Activated CD4-positive, CD25-positive, alpha-beta regulatory T cell treated with anti-CD3 and anti-CD28 coated beads, Interleukin-2, amount 50 U/mL, for 16 hours (primary cell): ENCODE results near the gene FER.
"Not testable (repeated sequence)": the region's sequence is repeated elsewhere in the genome, so short reads cannot be mapped to it uniquely, and the experiment has no call there.

Experiments used
- DNase-seq: peaks from one replicate; pipeline ENCODE4 v3.0.0-alpha.2; 2020; ENCODE audit warnings: low read depth, low spot score

The FER gene

DNA sequence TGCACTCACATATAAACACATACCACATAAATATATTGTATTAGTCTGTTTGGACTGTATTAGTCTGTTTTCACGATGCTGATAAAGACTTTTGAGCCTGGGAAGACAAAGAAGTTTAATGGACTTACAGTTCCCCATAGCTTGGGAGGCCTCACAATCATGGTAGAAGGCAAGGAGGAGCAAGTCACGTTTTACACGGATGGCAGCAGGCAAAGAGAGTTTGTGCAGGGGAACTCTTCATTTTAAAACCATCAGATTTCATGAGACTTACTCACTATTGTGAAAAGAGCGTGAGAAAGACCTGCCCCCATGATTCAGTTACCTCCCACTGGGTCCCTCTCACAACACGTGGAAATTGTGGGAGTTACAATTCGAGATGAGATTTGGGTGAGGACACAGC is 133.4 kb downstream of the FER start:
- no peak for DNase-seq

- DNase-seq: no peak
These were observed 137.0 kb downstream of the FER start for GRCh38 chr5:108884736-108885135.

GRCh38 chr5:108898257-108898656 is 150.6 kb downstream of the FER start:
- no peak for DNase-seq

GRCh38 chr5:108898707-108899106 is 151.0 kb downstream of the FER start:
- no peak for DNase-seq

DNA sequence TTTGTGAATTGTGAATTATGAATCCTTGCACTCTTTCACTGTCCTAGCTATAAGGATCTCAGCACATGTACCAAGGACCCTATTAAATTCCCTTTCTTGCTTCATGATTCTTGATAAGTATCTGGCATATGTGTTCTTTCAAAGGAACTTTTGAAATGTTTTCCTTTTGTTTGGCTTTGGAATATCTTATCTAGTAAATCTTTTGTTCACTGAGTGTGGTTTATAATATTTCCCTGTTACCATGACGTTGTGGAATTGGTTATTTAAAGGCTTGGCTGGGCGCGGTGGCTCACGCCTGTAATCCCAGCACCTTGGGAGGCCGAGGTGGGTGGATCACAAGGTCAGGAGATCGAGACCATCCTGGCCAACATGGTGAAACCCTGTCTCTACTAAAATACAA is 151.5 kb downstream of the FER start:
- DNase-seq: not testable (repeated sequence)

DNA sequence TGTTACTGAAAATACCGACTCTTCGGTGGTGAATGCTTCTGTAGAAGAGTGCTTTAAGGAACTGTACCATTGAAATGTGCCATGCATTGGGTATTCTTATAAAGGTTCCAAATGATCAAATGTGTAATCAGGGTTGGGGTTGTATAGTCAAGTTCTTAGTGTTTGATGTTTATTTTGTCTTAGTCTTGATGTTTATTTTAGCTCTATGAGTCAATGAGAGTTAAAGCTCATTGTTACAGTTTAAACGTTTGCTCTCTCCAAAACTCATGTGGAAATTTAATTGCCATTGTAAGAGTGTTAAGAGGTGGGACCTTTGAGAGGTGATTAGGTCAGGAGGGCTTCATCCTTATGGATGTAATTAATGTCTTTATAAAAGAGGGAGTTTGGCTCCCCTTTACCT is 153.0 kb downstream of the FER start:
- DNase-seq: no peak

DNA sequence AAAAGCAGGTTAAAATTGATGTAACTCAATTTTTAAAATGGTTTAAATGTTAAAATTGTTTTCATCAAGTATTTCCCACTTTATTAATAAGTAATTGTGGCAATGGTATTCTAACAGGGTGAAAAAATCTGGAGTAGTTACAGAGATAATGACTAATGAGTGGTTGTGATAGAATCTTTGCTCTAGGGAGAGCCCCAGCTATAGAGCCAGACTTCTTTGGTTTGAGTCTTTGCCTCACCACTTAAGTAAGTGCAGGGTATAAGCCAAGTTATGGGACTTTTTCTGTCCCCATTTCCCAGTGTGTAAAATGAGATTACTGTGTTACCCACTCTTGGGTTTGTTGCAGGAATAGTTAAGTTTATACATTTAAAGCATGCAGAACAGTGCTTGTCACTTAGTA is 158.1 kb downstream of the FER start:
- no peak for DNase-seq

DNA sequence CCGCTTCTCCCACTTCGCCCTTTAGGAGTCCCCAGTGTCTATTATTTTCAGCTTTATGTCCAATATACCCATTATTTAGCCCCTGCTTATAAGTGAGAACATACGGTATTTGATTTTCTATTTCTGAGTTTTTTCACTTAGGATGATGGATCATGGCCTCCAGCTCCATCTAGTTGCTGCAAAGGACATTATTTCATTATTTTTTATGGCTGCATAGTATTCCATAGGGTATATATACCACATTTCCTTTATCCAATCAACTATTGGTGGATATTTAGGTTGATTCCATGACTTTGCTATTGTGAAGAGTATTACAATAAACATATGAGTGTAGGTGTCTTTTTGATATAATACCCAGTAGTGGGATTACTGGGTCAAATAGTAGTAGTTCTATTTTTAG is 162.9 kb downstream of the FER start:
- no peak for DNase-seq

DNA sequence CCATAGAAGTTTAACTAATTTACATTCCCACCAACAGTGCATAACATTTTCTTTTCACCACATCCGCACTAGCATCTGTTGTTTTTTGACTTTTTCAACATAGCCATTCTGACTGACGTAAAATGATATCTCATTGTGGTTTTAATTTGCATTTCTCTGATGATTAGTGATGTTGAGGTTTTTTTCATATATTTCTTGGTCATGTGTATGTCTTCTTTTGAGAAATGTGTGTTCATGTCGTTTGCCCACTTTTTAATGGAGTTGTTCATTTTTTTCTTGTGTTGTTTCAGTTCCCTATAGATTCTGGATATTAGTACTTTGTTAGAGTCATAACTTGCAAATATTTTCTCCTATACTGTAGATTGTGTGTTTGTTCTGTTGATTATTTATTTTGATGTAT is 163.4 kb downstream of the FER start:
- DNase-seq: no peak

DNA sequence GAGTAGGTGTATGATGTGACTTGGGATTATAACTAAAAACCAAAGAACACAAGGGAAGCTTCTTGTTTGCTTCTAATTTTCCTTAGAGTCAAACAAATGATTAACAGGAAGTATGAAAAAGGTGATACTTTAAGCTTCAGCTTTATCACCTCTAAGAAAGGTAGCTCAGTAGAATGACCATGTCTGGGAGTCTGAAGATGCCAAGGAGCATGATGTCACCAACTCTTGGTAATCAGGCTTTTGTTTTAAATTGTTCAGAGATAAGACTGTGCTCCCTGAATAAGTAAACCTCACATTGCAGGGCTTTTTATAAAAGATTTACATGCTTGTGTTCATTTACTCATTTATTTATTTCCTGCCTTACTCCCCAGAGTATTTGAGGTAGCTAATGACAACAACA is 169.9 kb downstream of the FER start:
- no peak for DNase-seq

DNA sequence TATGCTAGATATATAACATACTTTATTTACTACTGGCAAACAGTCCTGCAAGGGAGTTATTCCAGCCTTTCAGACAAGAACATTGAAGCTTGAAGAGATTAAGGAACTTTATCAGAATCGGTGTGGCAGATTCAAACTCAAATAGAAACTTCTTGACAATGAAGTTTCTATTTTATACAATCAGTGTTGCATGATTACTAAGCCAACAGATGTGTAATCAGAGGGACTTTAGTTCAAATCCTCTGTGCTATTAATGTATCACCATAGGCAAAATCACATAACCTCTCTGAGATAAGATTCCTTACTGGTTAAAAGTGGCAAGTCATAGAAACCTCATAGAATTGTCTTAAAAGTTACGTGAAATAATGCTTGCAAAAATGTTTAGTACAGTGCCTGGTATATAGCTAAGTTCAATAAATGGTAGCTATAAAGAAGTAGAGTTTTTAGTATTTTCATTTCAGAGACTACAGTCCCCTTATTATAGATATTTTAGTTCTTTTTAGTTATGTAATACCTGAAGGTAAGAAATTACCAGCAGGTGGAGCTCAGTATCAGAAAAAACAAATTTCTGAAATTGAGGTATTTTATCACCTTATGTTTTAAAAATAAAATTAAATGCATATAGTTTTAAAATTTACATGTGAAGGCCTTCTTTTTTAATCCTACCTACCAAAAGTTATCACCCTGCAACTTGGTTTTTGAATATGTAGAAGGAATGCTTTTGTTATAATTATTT is 172.1 kb downstream of the FER start:
- DNase-seq: no peak

DNA sequence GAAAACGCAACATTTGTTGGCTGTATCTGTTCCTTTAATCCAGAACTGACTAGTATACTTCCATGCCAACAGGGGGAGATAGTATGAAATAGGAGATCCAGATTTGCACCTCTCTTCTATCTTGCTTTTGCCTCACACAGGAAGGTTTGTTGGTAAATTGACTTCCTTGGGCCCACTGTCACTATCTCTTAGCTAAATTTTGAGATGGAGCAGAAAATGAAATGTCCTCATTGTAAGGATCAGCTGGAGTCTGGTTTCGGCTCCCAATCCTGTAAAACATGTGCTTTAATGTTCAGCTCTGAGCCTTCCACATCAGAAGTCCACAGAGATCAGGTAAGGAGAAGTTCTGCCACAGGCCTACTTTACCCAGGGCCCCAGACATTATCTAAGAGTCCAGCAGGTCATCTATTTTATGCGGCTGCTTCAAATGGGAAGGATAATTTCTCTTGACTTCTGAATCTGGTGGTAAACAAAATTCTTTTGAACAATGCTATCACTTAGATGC is 176.8 kb downstream of the FER start:
- no peak for DNase-seq

DNA sequence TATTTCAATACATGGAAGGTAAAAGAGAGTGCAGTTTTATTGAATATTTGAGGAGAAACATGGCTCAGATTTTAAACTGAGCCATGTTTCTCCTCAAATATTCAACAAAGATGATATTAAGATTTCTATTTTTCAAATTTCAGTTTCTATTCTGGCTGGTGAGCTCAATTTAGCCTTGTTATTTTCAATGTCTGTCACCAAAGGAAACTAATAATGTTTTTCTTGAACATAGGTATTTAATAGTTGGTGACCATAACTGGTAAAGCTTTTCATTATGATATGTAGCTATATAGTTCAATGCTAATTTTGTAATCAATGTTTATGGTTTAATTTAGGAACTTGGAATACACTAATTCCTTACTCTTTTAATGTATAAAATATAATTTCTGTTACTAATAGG is 177.4 kb downstream of the FER start:
- DNase-seq: no peak

GRCh38 chr5:108930107-108930506 is 182.4 kb downstream of the FER start:
- no peak for DNase-seq

GRCh38 chr5:108935611-108936010 is 187.9 kb downstream of the FER start:
- no peak for DNase-seq

DNA sequence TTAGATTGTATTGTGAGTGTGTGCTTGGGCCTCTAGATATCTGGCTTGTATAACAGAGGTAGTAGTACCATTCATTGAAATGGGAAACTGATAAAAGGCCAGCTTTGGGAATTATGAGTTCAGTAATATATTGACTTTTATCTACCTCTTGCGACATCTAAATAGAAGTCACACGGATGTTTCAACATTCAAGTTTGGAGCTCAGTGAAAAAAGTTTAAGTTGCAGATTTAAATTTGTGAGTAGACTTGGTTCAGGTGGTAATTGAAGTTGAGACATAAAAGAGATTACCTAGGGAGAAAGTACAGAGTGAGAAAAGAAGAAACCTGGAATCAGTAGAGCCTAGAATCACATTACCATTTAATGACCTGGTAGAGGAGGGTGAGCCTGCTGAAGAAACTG is 189.5 kb downstream of the FER start:
- no peak for DNase-seq

DNA sequence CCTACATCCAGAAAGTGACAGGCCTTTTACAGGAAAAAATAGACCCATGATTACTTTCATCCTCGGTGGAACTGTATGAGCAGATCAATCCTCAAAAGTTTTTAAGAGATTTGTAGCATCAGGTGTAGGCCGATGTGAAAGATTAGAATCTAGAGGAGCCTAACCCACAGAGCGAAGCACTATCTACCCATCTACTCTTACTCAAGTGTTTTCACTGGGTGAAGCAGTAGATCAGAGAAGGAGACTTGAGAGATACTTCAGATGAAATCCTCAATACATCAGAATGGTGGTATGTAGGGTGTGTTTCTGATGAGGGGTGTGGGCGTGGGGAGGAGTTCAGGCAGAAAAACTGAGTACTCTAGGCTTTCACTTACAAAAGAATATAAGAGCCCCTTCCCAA is 192.8 kb downstream of the FER start:
- DNase-seq: no peak

DNA sequence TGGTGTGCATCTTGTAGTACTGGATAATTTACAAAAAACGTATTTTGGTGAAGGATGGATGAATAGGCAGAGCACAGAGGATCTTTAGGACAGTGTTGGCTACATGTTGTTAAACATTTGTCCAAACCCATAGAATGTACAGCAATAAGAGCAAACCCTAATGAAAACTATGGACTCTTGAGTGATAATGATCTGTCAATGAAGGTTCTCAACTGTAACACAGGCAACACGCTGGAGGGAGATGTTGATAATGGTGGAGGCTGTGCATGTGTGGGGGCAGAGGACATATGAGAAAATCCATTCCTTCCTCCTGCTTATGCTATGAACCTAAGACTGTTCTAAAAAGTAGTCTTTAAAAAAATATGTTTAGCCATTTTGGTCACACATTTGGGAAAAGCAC is 194.0 kb downstream of the FER start:
- DNase-seq: no peak

GRCh38 chr5:108942701-108943100 is 195.0 kb downstream of the FER start:
- no peak for DNase-seq

GRCh38 chr5:108945094-108945493 is 197.4 kb downstream of the FER start:
- no peak for DNase-seq

GRCh38 chr5:108946008-108946407 is 198.3 kb downstream of the FER start:
- no peak for DNase-seq

GRCh38 chr5:108947164-108947563 is 199.5 kb downstream of the FER start:
- DNase-seq: no peak

DNA sequence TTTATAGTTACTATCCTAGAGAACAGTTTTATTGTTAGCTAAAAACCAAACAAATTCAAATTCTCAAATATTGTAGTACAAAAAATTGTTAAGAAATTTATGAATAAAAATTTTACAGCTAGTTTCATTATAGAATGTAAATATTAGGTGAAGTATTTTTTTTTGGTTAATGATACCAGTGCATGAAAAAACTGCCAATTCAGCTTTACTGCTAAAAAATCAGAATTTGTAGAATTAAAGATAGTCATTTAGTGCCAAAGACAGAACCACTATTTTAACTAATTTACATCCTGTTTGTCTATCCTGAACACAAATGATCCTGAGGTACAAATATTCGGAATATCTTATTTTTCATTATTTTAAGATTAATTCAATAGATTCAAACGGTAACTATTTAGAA is 202.6 kb downstream of the FER start:
- no peak for DNase-seq

GRCh38 chr5:108953940-108954339 is 206.2 kb downstream of the FER start:
- DNase-seq: no peak
